ENCODE data around the gene MX2. TPM values are rescaled to one million over a fixed set of nuclear protein-coding genes. Genes with fewer than 3 reads are reported as not detected.

The MX2 gene
- total RNA-seq, 1 experiment from 2014 or later, result 56.7 TPM

DNA sequence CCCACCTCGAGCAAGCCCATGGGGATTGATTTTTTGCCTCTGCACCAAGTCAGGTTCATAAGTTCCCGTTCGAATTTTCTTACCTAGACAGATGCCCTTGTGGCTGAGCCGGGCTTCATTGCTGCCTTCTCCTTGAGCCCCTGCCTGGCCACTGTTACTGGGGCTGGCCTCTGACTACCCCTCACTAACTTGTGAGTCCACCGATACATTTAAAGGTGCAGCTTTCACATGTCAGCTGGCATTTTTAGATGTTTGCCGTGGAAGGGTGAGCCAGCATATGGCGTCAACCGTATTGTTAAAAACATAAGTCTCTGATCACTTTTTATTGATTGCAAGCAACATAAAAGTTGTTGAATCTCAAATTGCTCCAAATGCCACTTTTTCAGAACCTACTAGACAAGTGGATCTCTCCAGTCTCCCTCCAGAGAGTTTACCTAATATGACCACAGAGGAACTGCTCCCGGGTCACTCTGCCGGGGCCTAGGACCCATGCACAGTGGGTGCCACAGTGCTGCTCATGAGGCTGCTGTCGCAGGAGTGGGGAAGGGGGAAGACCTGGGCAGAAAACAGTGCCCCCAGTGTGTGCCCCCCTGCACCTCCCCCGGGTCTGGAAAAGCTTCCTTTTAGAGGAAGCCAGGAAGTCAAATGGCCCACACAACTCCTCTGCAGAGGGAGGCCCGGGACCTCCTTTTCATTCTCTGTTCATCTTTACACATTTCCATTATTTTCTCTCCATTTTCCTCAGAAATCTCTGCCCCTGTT, 83.1 kb downstream of the MX2 start:
- H3K9me3 ChIP-seq (ENCODE audit: control insufficient read depth, insufficient read depth, low read depth, low read length), result no peaks in the 10 kb centered on the region
- ChIA-PET CTCF (no interaction called here), POLR2A (no interaction called here)
- H3K4me3 ChIP-seq (ENCODE audit: low read depth in 2 of 2, low read length in 2 of 2), result no peak overlapping the region
- no peak overlapping the region for H3K27ac ChIP-seq (ENCODE audit: low read length)
- TF ChIP-seq POLR2AphosphoS5 (IDR thresholded peaks at IDR 0.05; ENCODE audit: low read depth, low read length) (no peak), TCF7L2 (IDR thresholded peaks at IDR 0.05; ENCODE audit: low read depth, low read length) (no peak), SIN3A (IDR thresholded peaks at IDR 0.05; ENCODE audit: borderline replicate concordance, insufficient read depth, low read depth, low read length) (no peak)
- TF ChIP-seq, protein P1, sequence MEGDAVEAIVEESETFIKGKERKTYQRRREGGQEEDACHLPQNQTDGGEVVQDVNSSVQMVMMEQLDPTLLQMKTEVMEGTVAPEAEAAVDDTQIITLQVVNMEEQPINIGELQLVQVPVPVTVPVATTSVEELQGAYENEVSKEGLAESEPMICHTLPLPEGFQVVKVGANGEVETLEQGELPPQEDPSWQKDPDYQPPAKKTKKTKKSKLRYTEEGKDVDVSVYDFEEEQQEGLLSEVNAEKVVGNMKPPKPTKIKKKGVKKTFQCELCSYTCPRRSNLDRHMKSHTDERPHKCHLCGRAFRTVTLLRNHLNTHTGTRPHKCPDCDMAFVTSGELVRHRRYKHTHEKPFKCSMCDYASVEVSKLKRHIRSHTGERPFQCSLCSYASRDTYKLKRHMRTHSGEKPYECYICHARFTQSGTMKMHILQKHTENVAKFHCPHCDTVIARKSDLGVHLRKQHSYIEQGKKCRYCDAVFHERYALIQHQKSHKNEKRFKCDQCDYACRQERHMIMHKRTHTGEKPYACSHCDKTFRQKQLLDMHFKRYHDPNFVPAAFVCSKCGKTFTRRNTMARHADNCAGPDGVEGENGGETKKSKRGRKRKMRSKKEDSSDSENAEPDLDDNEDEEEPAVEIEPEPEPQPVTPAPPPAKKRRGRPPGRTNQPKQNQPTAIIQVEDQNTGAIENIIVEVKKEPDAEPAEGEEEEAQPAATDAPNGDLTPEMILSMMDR (IDR thresholded peaks at IDR 0.05), result no peak
- TF ChIP-seq, protein P2, sequence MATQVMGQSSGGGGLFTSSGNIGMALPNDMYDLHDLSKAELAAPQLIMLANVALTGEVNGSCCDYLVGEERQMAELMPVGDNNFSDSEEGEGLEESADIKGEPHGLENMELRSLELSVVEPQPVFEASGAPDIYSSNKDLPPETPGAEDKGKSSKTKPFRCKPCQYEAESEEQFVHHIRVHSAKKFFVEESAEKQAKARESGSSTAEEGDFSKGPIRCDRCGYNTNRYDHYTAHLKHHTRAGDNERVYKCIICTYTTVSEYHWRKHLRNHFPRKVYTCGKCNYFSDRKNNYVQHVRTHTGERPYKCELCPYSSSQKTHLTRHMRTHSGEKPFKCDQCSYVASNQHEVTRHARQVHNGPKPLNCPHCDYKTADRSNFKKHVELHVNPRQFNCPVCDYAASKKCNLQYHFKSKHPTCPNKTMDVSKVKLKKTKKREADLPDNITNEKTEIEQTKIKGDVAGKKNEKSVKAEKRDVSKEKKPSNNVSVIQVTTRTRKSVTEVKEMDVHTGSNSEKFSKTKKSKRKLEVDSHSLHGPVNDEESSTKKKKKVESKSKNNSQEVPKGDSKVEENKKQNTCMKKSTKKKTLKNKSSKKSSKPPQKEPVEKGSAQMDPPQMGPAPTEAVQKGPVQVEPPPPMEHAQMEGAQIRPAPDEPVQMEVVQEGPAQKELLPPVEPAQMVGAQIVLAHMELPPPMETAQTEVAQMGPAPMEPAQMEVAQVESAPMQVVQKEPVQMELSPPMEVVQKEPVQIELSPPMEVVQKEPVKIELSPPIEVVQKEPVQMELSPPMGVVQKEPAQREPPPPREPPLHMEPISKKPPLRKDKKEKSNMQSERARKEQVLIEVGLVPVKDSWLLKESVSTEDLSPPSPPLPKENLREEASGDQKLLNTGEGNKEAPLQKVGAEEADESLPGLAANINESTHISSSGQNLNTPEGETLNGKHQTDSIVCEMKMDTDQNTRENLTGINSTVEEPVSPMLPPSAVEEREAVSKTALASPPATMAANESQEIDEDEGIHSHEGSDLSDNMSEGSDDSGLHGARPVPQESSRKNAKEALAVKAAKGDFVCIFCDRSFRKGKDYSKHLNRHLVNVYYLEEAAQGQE (IDR thresholded peaks at IDR 0.05; ENCODE audit: insufficient read depth in 1 of 2, low read depth in 2 of 2, low read length in 1 of 2), result no peak
- ATAC-seq, result no peak
- BruUV-seq (replicated peaks), result no TSS peak
- no peaks in the 10 kb centered on the region for H3K27me3 ChIP-seq (ENCODE audit: control insufficient read depth, insufficient read depth, low read length)
- H3K4me1 ChIP-seq (ENCODE audit: control insufficient read depth, insufficient read depth, low read length), result no peaks in the 10 kb centered on the region
- in situ Hi-C loops (cut with HindIII; ENCODE audit: low pct_unique_long_range_greater_than_20kb, low sequenced_read_pairs) (no loop called here), intact Hi-C loops (cut with micrococcal nuclease; ENCODE audit: unreplicated experiment) (no loop called here)
- no peaks in the 10 kb centered on the region for H3K36me3 ChIP-seq (ENCODE audit: control insufficient read depth, insufficient read depth, low read length)
- no peak for DNase-seq (ENCODE audit: low read depth, low spot score)

DNA sequence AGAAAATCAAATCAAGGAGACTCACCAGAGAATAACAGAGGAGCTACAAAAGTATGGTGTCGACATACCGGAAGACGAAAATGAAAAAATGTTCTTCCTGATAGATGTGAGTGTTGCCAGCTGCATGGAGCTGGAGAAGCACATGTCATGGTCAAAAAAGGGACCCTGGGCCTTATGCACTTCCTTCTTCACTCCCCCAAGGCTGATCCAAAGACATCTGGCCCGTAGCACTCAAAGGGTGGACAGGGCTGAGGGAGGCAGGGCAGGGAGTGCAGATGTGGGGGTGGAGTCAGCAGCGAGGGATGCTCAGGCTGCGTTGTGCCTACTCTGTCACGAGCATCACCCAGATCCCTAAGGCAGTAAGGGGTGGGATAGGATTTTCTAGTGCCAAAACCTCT, 83.6 kb downstream of the MX2 start:
- DNase-seq (ENCODE audit: low read depth, low spot score) (no peak), ATAC-seq (no peak)
- ChIA-PET POLR2A (no interaction called here), CTCF (no interaction called here)
- no peaks in the 10 kb centered on the region for H3K27me3 ChIP-seq (ENCODE audit: control insufficient read depth, insufficient read depth, low read length)
- H3K36me3 ChIP-seq (ENCODE audit: control insufficient read depth, insufficient read depth, low read length), result no peaks in the 10 kb centered on the region
- in situ Hi-C loops (cut with HindIII; ENCODE audit: low pct_unique_long_range_greater_than_20kb, low sequenced_read_pairs) (no loop called here), intact Hi-C loops (cut with micrococcal nuclease; ENCODE audit: unreplicated experiment) (no loop called here)
- H3K27ac ChIP-seq (ENCODE audit: low read length), result no peak overlapping the region
- no peaks in the 10 kb centered on the region for H3K4me1 ChIP-seq (ENCODE audit: control insufficient read depth, insufficient read depth, low read length)
- H3K4me3 ChIP-seq (ENCODE audit: low read depth in 2 of 2, low read length in 2 of 2), result no peak overlapping the region
- BruUV-seq (replicated peaks), result no TSS peak
- TF ChIP-seq SIN3A (IDR thresholded peaks at IDR 0.05; ENCODE audit: borderline replicate concordance, insufficient read depth, low read depth, low read length) (no peak), POLR2AphosphoS5 (IDR thresholded peaks at IDR 0.05; ENCODE audit: low read depth, low read length) (no peak), TCF7L2 (IDR thresholded peaks at IDR 0.05; ENCODE audit: low read depth, low read length) (no peak)
- TF ChIP-seq, protein P2 (IDR thresholded peaks at IDR 0.05; ENCODE audit: insufficient read depth in 1 of 2, low read depth in 2 of 2, low read length in 1 of 2), result no peak
- TF ChIP-seq, protein P1 (IDR thresholded peaks at IDR 0.05), result no peak
- no peaks in the 10 kb centered on the region for H3K9me3 ChIP-seq (ENCODE audit: control insufficient read depth, insufficient read depth, low read depth, low read length)
